ENCODE results near the gene CCDC102B. TPM values are rescaled to one million over a fixed set of nuclear protein-coding genes. Genes with fewer than 3 reads are reported as not detected.

The CCDC102B gene
- total and polyA plus RNA-seq, 11 donors: 3.0 to 16.1 (median 5.3) TPM

DNA sequence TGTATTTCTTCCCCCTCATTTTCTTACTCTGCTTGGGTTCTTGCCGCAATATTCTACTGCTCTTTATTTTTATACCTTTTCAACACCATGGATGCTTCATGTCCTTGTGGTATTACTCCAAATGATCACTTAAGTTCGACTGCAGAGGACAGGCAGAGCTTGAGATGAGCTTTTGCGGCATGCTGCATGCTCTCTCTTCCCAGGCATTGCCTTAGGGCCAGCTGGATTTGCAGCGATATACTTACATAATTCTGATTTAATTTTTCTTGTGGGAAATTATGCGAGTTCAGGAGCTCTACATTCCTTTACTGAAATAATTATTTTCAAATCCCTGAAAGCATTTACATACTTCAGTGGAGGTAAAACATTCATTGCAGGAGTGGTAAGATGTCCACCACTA is 288.1 kb downstream of the CCDC102B start:
- 76 to 83% (median 80%) methylated on average over 5 of the region's 5 CpGs for WGBS, 4 donors
- Histone ChIP-seq H3K27me3 (no peaks in the 10 kb centered on the region), H3K4me1 (no peaks in the 10 kb centered on the region), H3K4me3 (no peak overlapping the region), H3K36me3 (no peaks in the 10 kb centered on the region), H3K27ac (no peak overlapping the region), H3K9me3 (no peaks in the 10 kb centered on the region)
- TF ChIP-seq POLR2A (IDR thresholded peaks at IDR 0.05): no peak
- TF ChIP-seq, protein P1, sequence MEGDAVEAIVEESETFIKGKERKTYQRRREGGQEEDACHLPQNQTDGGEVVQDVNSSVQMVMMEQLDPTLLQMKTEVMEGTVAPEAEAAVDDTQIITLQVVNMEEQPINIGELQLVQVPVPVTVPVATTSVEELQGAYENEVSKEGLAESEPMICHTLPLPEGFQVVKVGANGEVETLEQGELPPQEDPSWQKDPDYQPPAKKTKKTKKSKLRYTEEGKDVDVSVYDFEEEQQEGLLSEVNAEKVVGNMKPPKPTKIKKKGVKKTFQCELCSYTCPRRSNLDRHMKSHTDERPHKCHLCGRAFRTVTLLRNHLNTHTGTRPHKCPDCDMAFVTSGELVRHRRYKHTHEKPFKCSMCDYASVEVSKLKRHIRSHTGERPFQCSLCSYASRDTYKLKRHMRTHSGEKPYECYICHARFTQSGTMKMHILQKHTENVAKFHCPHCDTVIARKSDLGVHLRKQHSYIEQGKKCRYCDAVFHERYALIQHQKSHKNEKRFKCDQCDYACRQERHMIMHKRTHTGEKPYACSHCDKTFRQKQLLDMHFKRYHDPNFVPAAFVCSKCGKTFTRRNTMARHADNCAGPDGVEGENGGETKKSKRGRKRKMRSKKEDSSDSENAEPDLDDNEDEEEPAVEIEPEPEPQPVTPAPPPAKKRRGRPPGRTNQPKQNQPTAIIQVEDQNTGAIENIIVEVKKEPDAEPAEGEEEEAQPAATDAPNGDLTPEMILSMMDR (IDR thresholded peaks at IDR 0.05): no peak
- intact Hi-C loops (cut with DNase I): no loop called here
- no peak for DNase-seq
- no peak for ATAC-seq

DNA sequence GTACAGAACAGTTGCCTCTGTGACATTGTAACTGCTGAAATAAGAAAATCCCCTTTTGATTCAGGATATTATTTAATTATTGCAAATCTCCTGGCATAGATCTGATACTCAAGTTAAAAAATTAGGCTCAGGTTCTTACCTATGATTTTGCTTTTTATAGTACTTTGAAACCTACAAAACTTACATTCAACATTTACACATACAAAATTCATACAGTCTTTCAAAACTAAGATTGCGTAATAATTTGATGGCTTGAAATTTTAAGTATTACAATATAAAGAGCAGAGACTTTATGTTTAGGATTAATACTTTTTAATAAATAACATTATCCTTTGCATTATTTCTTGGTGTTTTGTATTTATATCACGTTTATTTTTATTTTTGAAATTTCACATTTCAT is 291.1 kb downstream of the CCDC102B start:
- H3K9me3 ChIP-seq: no peaks in the 10 kb centered on the region
- intact Hi-C loops (cut with DNase I): no loop called here
- WGBS, 4 donors: 75 to 89% (median 82%) methylated on average over 2 of the region's 2 CpGs
- no peak overlapping the region for H3K4me3 ChIP-seq
- H3K4me1 ChIP-seq: no peaks in the 10 kb centered on the region
- TF ChIP-seq, protein P1 (IDR thresholded peaks at IDR 0.05): no peak
- no peak for TF ChIP-seq POLR2A (IDR thresholded peaks at IDR 0.05)
- H3K36me3 ChIP-seq: no peaks in the 10 kb centered on the region
- DNase-seq: no peak
- no peaks in the 10 kb centered on the region for H3K27me3 ChIP-seq
- no peak overlapping the region for H3K27ac ChIP-seq
- no peak for ATAC-seq

DNA sequence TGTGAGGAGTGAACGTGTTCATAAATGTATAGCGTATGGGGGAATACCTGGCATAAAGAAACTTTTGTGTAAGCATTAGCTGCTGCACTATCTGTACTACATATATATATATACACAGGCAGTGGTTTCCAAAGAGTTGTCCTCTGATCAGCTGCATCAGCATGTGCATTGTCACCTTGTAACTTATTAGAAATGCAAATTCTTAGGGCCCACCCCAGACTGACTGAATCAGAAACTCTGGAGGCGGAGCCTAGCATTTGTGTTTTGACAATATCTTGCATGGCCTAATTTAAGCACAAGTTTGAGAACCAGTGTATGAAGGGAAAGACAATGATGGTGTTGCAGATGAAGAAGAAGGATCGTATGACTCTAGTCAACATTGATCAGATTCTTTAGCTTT is 299.5 kb downstream of the CCDC102B start:
- H3K27ac ChIP-seq: no peak overlapping the region
- no peak for ATAC-seq
- 84 to 91% (median 88%) methylated on average over 4 of the region's 4 CpGs for WGBS, 4 donors
- TF ChIP-seq, protein P1 (IDR thresholded peaks at IDR 0.05): no peak
- no peak for TF ChIP-seq POLR2A (IDR thresholded peaks at IDR 0.05)
- no peaks in the 10 kb centered on the region for H3K4me1 ChIP-seq
- H3K36me3 ChIP-seq: no peaks in the 10 kb centered on the region
- DNase-seq: no peak
- H3K27me3 ChIP-seq: no peaks in the 10 kb centered on the region
- H3K9me3 ChIP-seq: no peaks in the 10 kb centered on the region
- intact Hi-C loops (cut with DNase I): no loop called here
- no peak overlapping the region for H3K4me3 ChIP-seq

DNA sequence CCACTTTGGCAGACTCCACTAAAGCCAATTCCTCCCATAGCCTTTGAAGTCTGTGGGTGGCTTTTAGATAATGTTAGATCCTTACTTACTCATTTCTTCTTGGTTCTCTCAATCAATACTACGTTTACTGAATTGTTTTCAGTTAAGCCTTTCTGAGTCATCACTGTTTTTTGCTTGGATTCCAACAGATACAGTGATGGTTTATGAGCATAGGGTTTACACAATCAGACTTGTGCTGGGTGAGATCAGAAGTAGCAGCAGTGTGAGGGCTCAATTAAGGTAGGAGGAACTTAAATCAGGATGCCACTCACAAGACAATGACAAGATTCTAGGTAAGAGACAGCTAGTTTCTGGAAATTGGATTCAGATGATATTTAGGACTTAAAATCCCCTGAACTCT is 305.1 kb downstream of the CCDC102B start:
- intact Hi-C loops (cut with DNase I): no loop called here
- no peak for TF ChIP-seq POLR2A (IDR thresholded peaks at IDR 0.05)
- TF ChIP-seq, protein P1 (IDR thresholded peaks at IDR 0.05): no peak
- 36 to 50% (median 41%) methylated on average over 1 of the region's 1 CpG for WGBS, 4 donors
- ATAC-seq (no peak), DNase-seq (no peak)
- no peaks in the 10 kb centered on the region for H3K9me3 ChIP-seq
- no peaks in the 10 kb centered on the region for H3K36me3 ChIP-seq
- H3K4me1 ChIP-seq: no peaks in the 10 kb centered on the region
- no peak overlapping the region for H3K27ac ChIP-seq
- no peaks in the 10 kb centered on the region for H3K27me3 ChIP-seq
- H3K4me3 ChIP-seq: no peak overlapping the region

Other genes starting within 250 kb of the CCDC102B start
- 10 to 100 TPM; 20.0 to 39.0 (median 31.7) TPM for gene TMX3, start 83.0 kb upstream of the CCDC102B start, total RNA-seq
- 10 to 100 TPM; 13.0 to 25.3 TPM for gene TMX3, start 83.0 kb upstream of the CCDC102B start, polyA plus RNA-seq